GM21723 (cell line): ENCODE measurements around the gene FBXO7.

Source experiments
- ATAC-seq: cut with Tn5 transposase; IDR thresholded peaks from one replicate; pipeline ENCODE4 v1.9.1; 2021; ENCODE audit warnings: mild to moderate bottlenecking, moderate library complexity; ENCODE audit not compliant: unreplicated experiment

Gene FBXO7

DNA sequence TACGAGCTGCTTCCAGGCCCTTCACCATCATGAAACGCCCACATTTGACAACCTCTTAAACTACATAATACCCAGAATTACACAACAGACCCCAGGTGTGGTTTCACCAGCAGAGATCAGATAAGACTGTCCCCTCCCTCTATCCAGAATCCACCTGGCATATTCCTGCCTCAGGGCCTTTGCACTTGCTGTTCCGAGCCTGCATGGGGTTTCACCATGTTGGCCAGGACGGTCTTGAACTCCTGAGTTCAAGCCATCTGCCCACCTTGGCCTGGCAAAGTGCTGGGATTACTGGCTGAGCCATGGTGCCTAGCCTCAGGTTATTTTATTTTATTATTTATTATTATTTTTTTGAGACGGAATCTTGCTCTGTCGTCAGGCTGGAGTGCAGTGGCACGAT is 73.4 kb downstream of the FBXO7 start:
- ATAC-seq: no peak
